ENCODE data around the gene HRAS. TPM values are rescaled to one million over a fixed set of nuclear protein-coding genes. Genes with fewer than 3 reads are reported as not detected.

HRAS gene
- total and polyA plus RNA-seq, 4 donors: 4.7 to 17.4 (median 10.9) TPM

DNA sequence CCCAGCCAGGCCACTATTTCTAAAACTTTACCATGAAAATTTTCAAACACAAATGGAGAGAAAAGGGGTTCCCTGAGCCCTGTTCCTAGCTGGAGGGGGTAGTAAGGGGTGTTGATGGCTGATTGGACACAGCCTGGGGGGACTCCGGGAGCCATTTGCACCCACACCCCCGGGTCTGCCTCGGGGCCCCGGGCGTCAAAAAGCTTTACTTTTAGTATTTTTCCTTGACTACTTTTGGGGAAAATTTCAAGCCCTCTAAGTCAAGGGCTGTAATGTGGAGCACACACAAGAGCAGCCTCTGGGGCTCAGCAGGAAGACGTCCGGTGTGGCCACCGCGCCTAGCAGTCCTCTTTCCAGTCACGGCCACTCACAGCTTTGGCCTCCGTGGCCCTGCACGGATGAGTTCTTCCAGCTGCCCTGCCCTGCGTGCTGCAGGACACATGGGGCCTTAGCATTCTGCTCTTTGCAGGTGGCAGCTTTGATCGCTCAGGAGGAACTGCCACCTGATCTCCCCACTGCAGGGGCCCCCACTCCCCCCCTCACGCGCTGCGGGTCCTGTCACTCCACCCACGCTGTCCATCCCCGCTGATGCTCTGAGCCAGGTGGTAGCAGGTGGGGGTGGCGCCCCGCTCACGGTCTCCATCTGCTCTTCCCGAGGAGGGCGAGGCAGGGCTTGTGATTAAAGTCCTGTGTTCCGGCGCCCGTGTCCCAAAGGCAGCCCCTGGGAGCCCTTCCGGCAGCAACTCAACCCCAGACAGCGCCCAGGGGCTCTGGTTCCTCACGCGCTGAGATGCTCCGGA is 42.7 kb downstream of the HRAS start:
- no peak for DNase-seq (ENCODE audit: low spot score)
- Histone ChIP-seq H3K9me3 (ENCODE audit: control insufficient read depth in 4 of 4, low read length in 3 of 4) (no peaks in the 10 kb centered on the region), H3K4me3 (ENCODE audit: low read depth in 1 of 3, low read length in 3 of 3) (no peak overlapping the region), H3K9ac (ENCODE audit: low read depth in 1 of 2, low read length in 2 of 2) (no peak overlapping the region), H3K4me1 (ENCODE audit: control insufficient read depth in 4 of 4, insufficient read depth in 4 of 4, low read length in 3 of 4) (no peaks in the 10 kb centered on the region), H3K27ac (ENCODE audit: low read depth in 1 of 2, low read length in 2 of 2) (no peak overlapping the region), H3K27me3 (ENCODE audit: control insufficient read depth in 4 of 4, insufficient read depth in 4 of 4, low read length in 3 of 4) (no peaks in the 10 kb centered on the region), H3K36me3 (ENCODE audit: control insufficient read depth in 4 of 4, insufficient read depth in 3 of 4, low read depth in 1 of 4, low read length in 3 of 4) (peaks cover 6 to 62% (median 20%) of the 10 kb centered on the region in 4 donors)
- TF ChIP-seq RAD21 (IDR thresholded peaks at IDR 0.05): no peak
- TF ChIP-seq RXRA (IDR thresholded peaks at IDR 0.05): no peak
- TF ChIP-seq, protein P1, sequence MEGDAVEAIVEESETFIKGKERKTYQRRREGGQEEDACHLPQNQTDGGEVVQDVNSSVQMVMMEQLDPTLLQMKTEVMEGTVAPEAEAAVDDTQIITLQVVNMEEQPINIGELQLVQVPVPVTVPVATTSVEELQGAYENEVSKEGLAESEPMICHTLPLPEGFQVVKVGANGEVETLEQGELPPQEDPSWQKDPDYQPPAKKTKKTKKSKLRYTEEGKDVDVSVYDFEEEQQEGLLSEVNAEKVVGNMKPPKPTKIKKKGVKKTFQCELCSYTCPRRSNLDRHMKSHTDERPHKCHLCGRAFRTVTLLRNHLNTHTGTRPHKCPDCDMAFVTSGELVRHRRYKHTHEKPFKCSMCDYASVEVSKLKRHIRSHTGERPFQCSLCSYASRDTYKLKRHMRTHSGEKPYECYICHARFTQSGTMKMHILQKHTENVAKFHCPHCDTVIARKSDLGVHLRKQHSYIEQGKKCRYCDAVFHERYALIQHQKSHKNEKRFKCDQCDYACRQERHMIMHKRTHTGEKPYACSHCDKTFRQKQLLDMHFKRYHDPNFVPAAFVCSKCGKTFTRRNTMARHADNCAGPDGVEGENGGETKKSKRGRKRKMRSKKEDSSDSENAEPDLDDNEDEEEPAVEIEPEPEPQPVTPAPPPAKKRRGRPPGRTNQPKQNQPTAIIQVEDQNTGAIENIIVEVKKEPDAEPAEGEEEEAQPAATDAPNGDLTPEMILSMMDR (IDR thresholded peaks at IDR 0.05; ENCODE audit: low read depth, low read length, missing input control): no peak
- TF ChIP-seq, protein P2, sequence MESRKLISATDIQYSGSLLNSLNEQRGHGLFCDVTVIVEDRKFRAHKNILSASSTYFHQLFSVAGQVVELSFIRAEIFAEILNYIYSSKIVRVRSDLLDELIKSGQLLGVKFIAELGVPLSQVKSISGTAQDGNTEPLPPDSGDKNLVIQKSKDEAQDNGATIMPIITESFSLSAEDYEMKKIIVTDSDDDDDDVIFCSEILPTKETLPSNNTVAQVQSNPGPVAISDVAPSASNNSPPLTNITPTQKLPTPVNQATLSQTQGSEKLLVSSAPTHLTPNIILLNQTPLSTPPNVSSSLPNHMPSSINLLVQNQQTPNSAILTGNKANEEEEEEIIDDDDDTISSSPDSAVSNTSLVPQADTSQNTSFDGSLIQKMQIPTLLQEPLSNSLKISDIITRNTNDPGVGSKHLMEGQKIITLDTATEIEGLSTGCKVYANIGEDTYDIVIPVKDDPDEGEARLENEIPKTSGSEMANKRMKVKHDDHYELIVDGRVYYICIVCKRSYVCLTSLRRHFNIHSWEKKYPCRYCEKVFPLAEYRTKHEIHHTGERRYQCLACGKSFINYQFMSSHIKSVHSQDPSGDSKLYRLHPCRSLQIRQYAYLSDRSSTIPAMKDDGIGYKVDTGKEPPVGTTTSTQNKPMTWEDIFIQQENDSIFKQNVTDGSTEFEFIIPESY (IDR thresholded peaks at IDR 0.05): no peak
- no peak for TF ChIP-seq JUND (IDR thresholded peaks at IDR 0.05)
- WGBS: 91% methylated on average over 32 of the region's 32 CpGs

DNA sequence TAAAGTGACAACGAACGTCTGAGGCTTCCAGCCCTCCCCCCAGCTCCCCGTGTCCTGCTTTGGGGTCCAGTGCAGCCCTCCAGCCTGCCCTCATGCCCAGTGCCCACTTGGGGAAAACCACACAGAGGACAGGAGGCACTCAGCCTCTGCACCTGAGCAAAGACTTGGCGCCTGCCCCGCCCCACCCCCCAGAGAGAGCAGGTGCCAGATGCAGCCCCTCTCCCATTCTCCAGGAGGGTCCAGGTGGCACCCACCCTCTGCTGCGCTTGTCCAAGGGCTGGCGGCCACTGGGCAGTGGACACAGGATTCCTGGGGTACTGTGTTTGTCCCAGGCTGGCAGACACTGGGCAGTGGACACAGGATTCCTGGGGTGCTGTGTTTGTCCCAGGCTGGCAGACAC is 44.0 kb downstream of the HRAS start:
- Histone ChIP-seq H3K4me3 (ENCODE audit: low read depth in 1 of 3, low read length in 3 of 3) (no peak overlapping the region), H3K9me3 (ENCODE audit: control insufficient read depth in 4 of 4, low read length in 3 of 4) (no peaks in the 10 kb centered on the region), H3K9ac (ENCODE audit: low read depth in 1 of 2, low read length in 2 of 2) (no peak overlapping the region), H3K36me3 (ENCODE audit: control insufficient read depth in 4 of 4, insufficient read depth in 3 of 4, low read depth in 1 of 4, low read length in 3 of 4) (peaks cover 0 to 50% (median 15%) of the 10 kb centered on the region in 4 donors), H3K27ac (ENCODE audit: low read depth in 1 of 2, low read length in 2 of 2) (no peak overlapping the region), H3K4me1 (ENCODE audit: control insufficient read depth in 4 of 4, insufficient read depth in 4 of 4, low read length in 3 of 4) (peaks cover 0 to 2% (median 0%) of the 10 kb centered on the region in 4 donors), H3K27me3 (ENCODE audit: control insufficient read depth in 4 of 4, insufficient read depth in 4 of 4, low read length in 3 of 4) (no peaks in the 10 kb centered on the region)
- TF ChIP-seq, protein P2 (IDR thresholded peaks at IDR 0.05): no peak
- TF ChIP-seq EGR1 (IDR thresholded peaks at IDR 0.05; ENCODE audit: low read depth in 2 of 2) (no peak), SP1 (IDR thresholded peaks at IDR 0.05) (no peak), TAF1 (conservative IDR thresholded peaks at IDR 0.05) (no peak), JUND (IDR thresholded peaks at IDR 0.05) (no peak), RXRA (IDR thresholded peaks at IDR 0.05) (no peak), HNF4G (IDR thresholded peaks at IDR 0.05) (no peak), HNF4A (conservative IDR thresholded peaks at IDR 0.05) (no peak)
- TF ChIP-seq, protein P3, sequence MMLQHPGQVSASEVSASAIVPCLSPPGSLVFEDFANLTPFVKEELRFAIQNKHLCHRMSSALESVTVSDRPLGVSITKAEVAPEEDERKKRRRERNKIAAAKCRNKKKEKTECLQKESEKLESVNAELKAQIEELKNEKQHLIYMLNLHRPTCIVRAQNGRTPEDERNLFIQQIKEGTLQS (IDR thresholded peaks at IDR 0.05): no peak
- TF ChIP-seq, protein P4, sequence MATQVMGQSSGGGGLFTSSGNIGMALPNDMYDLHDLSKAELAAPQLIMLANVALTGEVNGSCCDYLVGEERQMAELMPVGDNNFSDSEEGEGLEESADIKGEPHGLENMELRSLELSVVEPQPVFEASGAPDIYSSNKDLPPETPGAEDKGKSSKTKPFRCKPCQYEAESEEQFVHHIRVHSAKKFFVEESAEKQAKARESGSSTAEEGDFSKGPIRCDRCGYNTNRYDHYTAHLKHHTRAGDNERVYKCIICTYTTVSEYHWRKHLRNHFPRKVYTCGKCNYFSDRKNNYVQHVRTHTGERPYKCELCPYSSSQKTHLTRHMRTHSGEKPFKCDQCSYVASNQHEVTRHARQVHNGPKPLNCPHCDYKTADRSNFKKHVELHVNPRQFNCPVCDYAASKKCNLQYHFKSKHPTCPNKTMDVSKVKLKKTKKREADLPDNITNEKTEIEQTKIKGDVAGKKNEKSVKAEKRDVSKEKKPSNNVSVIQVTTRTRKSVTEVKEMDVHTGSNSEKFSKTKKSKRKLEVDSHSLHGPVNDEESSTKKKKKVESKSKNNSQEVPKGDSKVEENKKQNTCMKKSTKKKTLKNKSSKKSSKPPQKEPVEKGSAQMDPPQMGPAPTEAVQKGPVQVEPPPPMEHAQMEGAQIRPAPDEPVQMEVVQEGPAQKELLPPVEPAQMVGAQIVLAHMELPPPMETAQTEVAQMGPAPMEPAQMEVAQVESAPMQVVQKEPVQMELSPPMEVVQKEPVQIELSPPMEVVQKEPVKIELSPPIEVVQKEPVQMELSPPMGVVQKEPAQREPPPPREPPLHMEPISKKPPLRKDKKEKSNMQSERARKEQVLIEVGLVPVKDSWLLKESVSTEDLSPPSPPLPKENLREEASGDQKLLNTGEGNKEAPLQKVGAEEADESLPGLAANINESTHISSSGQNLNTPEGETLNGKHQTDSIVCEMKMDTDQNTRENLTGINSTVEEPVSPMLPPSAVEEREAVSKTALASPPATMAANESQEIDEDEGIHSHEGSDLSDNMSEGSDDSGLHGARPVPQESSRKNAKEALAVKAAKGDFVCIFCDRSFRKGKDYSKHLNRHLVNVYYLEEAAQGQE (IDR thresholded peaks at IDR 0.05): no peak
- DNase-seq (ENCODE audit: low spot score): no peak
- 93% methylated on average over 7 of the region's 7 CpGs for WGBS

All from liver (tissue), 9 donors.